HEK293T (cell line): ENCODE data around the gene RERGL.

Experiments
- ARNT ChIP-seq: fragments of 450-650 bp; IDR thresholded peaks from 2 replicates; pipeline ENCODE4 v1.6.1; 2017; ENCODE audit warnings: mild to moderate bottlenecking
- BHLHE40 ChIP-seq: fragments of 450-650 bp; IDR thresholded peaks from 2 replicates; pipeline ENCODE4 v1.6.1; 2016; ENCODE audit warnings: mild to moderate bottlenecking, moderate library complexity, borderline replicate concordance
- ELF4 ChIP-seq: fragments of 450-650 bp; IDR thresholded peaks from 2 replicates; pipeline ENCODE4 v1.6.1; 2017; ENCODE audit warnings: antibody characterized with exemption
- FOXA1 ChIP-seq: fragments of 450-650 bp; IDR thresholded peaks from 2 replicates; pipeline ENCODE4 v1.6.1; 2016; ENCODE audit warnings: mild to moderate bottlenecking
- FOXM1 ChIP-seq: fragments of 450-650 bp; IDR thresholded peaks from 2 replicates; pipeline ENCODE4 v1.6.1; 2017; ENCODE audit warnings: mild to moderate bottlenecking, borderline replicate concordance
- ZNF384 ChIP-seq: fragments of 450-650 bp; IDR thresholded peaks from 2 replicates; pipeline ENCODE4 v1.6.1; 2016

DNA sequence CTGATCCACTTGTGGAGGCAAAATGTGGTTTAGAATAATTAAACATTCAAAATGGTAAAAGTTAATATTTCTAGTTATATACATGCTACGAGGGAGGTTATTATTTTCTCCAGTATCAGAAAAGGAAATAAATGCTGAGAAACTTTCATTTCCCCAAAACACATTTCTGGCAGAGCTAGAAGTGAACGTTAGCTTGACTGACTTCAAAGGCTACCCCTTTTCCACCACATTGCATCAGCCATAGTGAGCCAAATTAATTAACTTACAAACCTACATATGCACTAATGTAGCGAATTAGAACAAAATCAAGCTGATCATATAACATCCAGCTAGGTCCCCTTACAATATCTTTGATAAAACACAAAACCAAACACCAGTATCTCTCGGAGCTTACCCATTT lies 49.3 kb upstream of the RERGL start:
- TF ChIP-seq FOXM1 (no peak), ZNF384 (no peak), FOXA1 (no peak), BHLHE40 (no peak), ELF4 (no peak), ARNT (no peak)
